GM21515 (cell line): ENCODE data around the gene RGS17.
A peak's percentile ranks its signal among the peaks of the same experiment; 100 is the strongest.
"Not testable (repeated sequence)": the region's sequence is repeated elsewhere in the genome, so short reads cannot be mapped to it uniquely, and the experiment has no call there.

ENCODE experiments used
- ATAC-seq: cut with Tn5 transposase; IDR thresholded peaks from one replicate; pipeline ENCODE4 v1.9.1; 2021; ENCODE audit not compliant: unreplicated experiment

RGS17 gene

GRCh38 chr6:153125032-153125431 lies 6.0 kb downstream of the RGS17 start:
- no peak for ATAC-seq

- ATAC-seq: no peak
Observed at GRCh38 chr6:153123801-153124200, 7.3 kb downstream of the RGS17 start.

GRCh38 chr6:153121311-153121710 lies 9.8 kb downstream of the RGS17 start:
- ATAC-seq: no peak

- peak; percentile 96 for ATAC-seq
Observed at GRCh38 chr6:153117986-153118879, 12.8 kb downstream of the RGS17 start.

- not testable (repeated sequence) for ATAC-seq
Observed at GRCh38 chr6:153111082-153111481, 20.0 kb downstream of the RGS17 start.

GRCh38 chr6:153110612-153111011 lies 20.5 kb downstream of the RGS17 start:
- ATAC-seq: not testable (repeated sequence)

- ATAC-seq: no peak
Observed at GRCh38 chr6:153108315-153108714, 22.8 kb downstream of the RGS17 start.

- no peak for ATAC-seq
Observed at GRCh38 chr6:153106021-153106420, 25.1 kb downstream of the RGS17 start.

GRCh38 chr6:153104220-153104619 lies 26.9 kb downstream of the RGS17 start:
- no peak for ATAC-seq

GRCh38 chr6:153103319-153103655 lies 27.8 kb downstream of the RGS17 start:
- no peak for ATAC-seq

- no peak for ATAC-seq
Observed at GRCh38 chr6:153102605-153103318, 28.3 kb downstream of the RGS17 start.

GRCh38 chr6:153101461-153101860 lies 29.6 kb downstream of the RGS17 start:
- no peak for ATAC-seq

- ATAC-seq: peak; percentile 67
Observed at GRCh38 chr6:153099636-153100035, 31.4 kb downstream of the RGS17 start.

- ATAC-seq: no peak
Observed at GRCh38 chr6:153096792-153097191, 34.3 kb downstream of the RGS17 start.

- ATAC-seq: no peak
Observed at GRCh38 chr6:153096031-153096430, 35.1 kb downstream of the RGS17 start.

GRCh38 chr6:153092082-153093013 lies 38.7 kb downstream of the RGS17 start:
- peak; percentile 93 for ATAC-seq

- ATAC-seq: no peak
Observed at GRCh38 chr6:153090241-153090930, 40.7 kb downstream of the RGS17 start.

- ATAC-seq: no peak
Observed at GRCh38 chr6:153088796-153089195, 42.3 kb downstream of the RGS17 start.

- no peak for ATAC-seq
Observed at GRCh38 chr6:153087436-153087835, 43.6 kb downstream of the RGS17 start.

- no peak for ATAC-seq
Observed at GRCh38 chr6:153086225-153086990, 44.7 kb downstream of the RGS17 start.
